ENCODE measurements around the gene HLF.

The HLF gene

GRCh38 chr17:55281649-55282378 lies 17.1 kb downstream of the HLF start:
- H3K9me2 ChIP-seq (replicated peaks; ENCODE audit: insufficient read depth, low read length) = no peaks in the 10 kb centered on the region
- TF ChIP-seq EZH2phosphoT487 (IDR thresholded peaks at IDR 0.05; ENCODE audit: low read length) = no peak
- H3K4me1 ChIP-seq (ENCODE audit: low read length) = no peaks in the 10 kb centered on the region
- H2AFZ ChIP-seq (ENCODE audit: low read length) = no peak overlapping the region
- no peak overlapping the region for H3K4me3 ChIP-seq (ENCODE audit: low read length)
- no peaks in the 10 kb centered on the region for H3K36me3 ChIP-seq (replicated peaks; ENCODE audit: insufficient read depth, low read length)
- no peak overlapping the region for H3K27ac ChIP-seq (ENCODE audit: low read length)
- H3F3A ChIP-seq (ENCODE audit: insufficient read depth, low read length) = no peaks in the 10 kb centered on the region
- no peaks in the 10 kb centered on the region for H4K20me1 ChIP-seq (ENCODE audit: insufficient read depth, low read length)
- H3K27me3 ChIP-seq (replicated peaks; ENCODE audit: insufficient read depth, low read length) = no peaks in the 10 kb centered on the region
- DNase-seq = no peak
- H3K9ac ChIP-seq (ENCODE audit: low read length) = no peak overlapping the region
- H3K79me2 ChIP-seq (ENCODE audit: low read length) = no peaks in the 10 kb centered on the region
- H3K9me3 ChIP-seq (replicated peaks; ENCODE audit: insufficient read depth, low read length) = no peaks in the 10 kb centered on the region
- no peak overlapping the region for H3K4me2 ChIP-seq (ENCODE audit: low read depth, low read length)

GRCh38 chr17:55282379-55282702 lies 17.6 kb downstream of the HLF start:
- Histone ChIP-seq H3F3A (ENCODE audit: insufficient read depth, low read length) (no peaks in the 10 kb centered on the region), H3K27me3 (replicated peaks; ENCODE audit: insufficient read depth, low read length) (no peaks in the 10 kb centered on the region), H4K20me1 (ENCODE audit: insufficient read depth, low read length) (no peaks in the 10 kb centered on the region), H3K9ac (ENCODE audit: low read length) (no peak overlapping the region), H3K4me3 (ENCODE audit: low read length) (no peak overlapping the region), H3K4me1 (ENCODE audit: low read length) (no peaks in the 10 kb centered on the region), H3K27ac (ENCODE audit: low read length) (no peak overlapping the region), H3K36me3 (replicated peaks; ENCODE audit: insufficient read depth, low read length) (no peaks in the 10 kb centered on the region), H3K79me2 (ENCODE audit: low read length) (no peaks in the 10 kb centered on the region), H3K9me2 (replicated peaks; ENCODE audit: insufficient read depth, low read length) (no peaks in the 10 kb centered on the region), H2AFZ (ENCODE audit: low read length) (no peak overlapping the region), H3K9me3 (replicated peaks; ENCODE audit: insufficient read depth, low read length) (no peaks in the 10 kb centered on the region), H3K4me2 (ENCODE audit: low read depth, low read length) (no peak overlapping the region)
- DNase-seq = no peak
- no peak for TF ChIP-seq EZH2 (optimal IDR thresholded peaks at IDR 0.05; ENCODE audit: low read depth, low read length)
- TF ChIP-seq EZH2phosphoT487 (IDR thresholded peaks at IDR 0.05; ENCODE audit: low read length) = no peak
- TF ChIP-seq, protein P1, sequence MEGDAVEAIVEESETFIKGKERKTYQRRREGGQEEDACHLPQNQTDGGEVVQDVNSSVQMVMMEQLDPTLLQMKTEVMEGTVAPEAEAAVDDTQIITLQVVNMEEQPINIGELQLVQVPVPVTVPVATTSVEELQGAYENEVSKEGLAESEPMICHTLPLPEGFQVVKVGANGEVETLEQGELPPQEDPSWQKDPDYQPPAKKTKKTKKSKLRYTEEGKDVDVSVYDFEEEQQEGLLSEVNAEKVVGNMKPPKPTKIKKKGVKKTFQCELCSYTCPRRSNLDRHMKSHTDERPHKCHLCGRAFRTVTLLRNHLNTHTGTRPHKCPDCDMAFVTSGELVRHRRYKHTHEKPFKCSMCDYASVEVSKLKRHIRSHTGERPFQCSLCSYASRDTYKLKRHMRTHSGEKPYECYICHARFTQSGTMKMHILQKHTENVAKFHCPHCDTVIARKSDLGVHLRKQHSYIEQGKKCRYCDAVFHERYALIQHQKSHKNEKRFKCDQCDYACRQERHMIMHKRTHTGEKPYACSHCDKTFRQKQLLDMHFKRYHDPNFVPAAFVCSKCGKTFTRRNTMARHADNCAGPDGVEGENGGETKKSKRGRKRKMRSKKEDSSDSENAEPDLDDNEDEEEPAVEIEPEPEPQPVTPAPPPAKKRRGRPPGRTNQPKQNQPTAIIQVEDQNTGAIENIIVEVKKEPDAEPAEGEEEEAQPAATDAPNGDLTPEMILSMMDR (IDR thresholded peaks at IDR 0.05; ENCODE audit: low read length) = no peak

DNA sequence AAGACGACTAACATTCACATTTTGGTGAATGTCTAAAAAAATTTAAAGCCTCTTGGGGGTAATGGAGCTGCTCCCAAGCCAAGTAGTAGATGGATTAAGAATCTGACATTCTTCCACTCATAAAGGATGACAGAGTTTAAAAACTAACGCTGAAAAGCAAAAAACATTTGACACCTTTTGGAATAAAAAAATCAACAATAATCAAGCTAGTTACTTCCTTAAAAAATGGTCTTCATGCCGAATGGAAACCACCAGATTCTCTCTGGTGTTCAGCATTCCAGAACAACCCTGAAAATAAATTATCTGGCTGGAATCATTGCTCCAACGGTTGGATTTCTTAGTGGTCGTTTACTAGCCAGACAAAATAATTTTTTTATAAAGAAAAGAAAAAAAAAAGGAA lies 18.0 kb downstream of the HLF start:
- Histone ChIP-seq H3K4me3 (ENCODE audit: low read length) (no peak overlapping the region), H3F3A (ENCODE audit: insufficient read depth, low read length) (no peaks in the 10 kb centered on the region), H3K9me3 (replicated peaks; ENCODE audit: insufficient read depth, low read length) (no peaks in the 10 kb centered on the region), H2AFZ (ENCODE audit: low read length) (no peak overlapping the region), H3K4me2 (ENCODE audit: low read depth, low read length) (no peak overlapping the region), H4K20me1 (ENCODE audit: insufficient read depth, low read length) (no peaks in the 10 kb centered on the region), H3K27ac (ENCODE audit: low read length) (no peak overlapping the region), H3K27me3 (replicated peaks; ENCODE audit: insufficient read depth, low read length) (no peaks in the 10 kb centered on the region), H3K4me1 (ENCODE audit: low read length) (no peaks in the 10 kb centered on the region), H3K9me2 (replicated peaks; ENCODE audit: insufficient read depth, low read length) (no peaks in the 10 kb centered on the region), H3K36me3 (replicated peaks; ENCODE audit: insufficient read depth, low read length) (no peaks in the 10 kb centered on the region), H3K9ac (ENCODE audit: low read length) (no peak overlapping the region), H3K79me2 (ENCODE audit: low read length) (no peaks in the 10 kb centered on the region)
- DNase-seq = no peak
- TF ChIP-seq, protein P1 (IDR thresholded peaks at IDR 0.05; ENCODE audit: low read length) = no peak

DNA sequence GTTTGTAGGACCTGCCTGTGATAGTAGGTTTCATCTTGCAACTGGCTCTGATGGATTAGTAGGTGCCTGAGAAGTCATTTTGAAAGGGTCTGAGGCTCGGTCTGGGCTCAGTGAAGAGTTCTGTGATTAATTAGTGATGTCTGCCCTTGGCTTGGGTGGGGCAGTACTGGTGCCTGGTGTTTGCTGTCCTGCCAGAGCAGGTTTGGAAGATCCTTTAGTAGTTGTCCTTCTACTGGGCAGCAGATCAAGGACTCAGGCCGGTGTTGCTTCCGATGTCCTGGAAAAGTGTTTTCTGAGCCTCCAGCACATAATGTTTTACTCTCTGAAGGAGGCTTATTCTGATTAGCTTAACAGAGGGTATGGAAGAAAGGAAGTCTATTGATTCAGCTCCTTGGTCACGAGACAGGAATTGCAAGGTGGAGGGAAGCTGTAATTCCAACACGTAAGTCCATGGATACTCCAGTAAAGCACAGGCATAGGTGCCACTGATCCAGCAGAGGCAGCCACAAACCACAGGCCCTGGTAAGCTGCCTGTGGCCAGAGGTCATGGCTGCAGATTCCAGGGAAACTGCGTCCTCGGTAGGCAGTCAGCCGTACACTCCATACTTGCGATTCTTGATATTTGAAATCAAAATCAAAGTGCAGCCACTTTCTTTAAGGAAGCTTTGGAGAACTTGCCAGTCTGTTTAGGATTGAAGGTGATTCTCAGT lies 18.7 kb downstream of the HLF start:
- H3K9ac ChIP-seq (ENCODE audit: low read length) = no peak overlapping the region
- no peak for DNase-seq
- no peaks in the 10 kb centered on the region for H3K9me3 ChIP-seq (replicated peaks; ENCODE audit: insufficient read depth, low read length)
- no peaks in the 10 kb centered on the region for H3F3A ChIP-seq (ENCODE audit: insufficient read depth, low read length)
- H3K9me2 ChIP-seq (replicated peaks; ENCODE audit: insufficient read depth, low read length) = no peaks in the 10 kb centered on the region
- H3K4me3 ChIP-seq (ENCODE audit: low read length) = no peak overlapping the region
- H3K79me2 ChIP-seq (ENCODE audit: low read length) = no peaks in the 10 kb centered on the region
- H2AFZ ChIP-seq (ENCODE audit: low read length) = no peak overlapping the region
- no peaks in the 10 kb centered on the region for H3K4me1 ChIP-seq (ENCODE audit: low read length)
- no peak overlapping the region for H3K4me2 ChIP-seq (ENCODE audit: low read depth, low read length)
- no peak for TF ChIP-seq EZH2 (optimal IDR thresholded peaks at IDR 0.05; ENCODE audit: low read depth, low read length)
- no peak for TF ChIP-seq EZH2phosphoT487 (IDR thresholded peaks at IDR 0.05; ENCODE audit: low read length)
- TF ChIP-seq, protein P1 (IDR thresholded peaks at IDR 0.05; ENCODE audit: low read length) = no peak
- no peaks in the 10 kb centered on the region for H3K27me3 ChIP-seq (replicated peaks; ENCODE audit: insufficient read depth, low read length)
- H3K36me3 ChIP-seq (replicated peaks; ENCODE audit: insufficient read depth, low read length) = no peaks in the 10 kb centered on the region
- H3K27ac ChIP-seq (ENCODE audit: low read length) = no peak overlapping the region
- no peaks in the 10 kb centered on the region for H4K20me1 ChIP-seq (ENCODE audit: insufficient read depth, low read length)

Data from MM.1S (cell line).